C4-2B (cell line): Measurements from ENCODE around the gene CFAP45.

Experiments used
- H3K27ac ChIP-seq: fragments of 450-650 bp; 2 replicates; pipeline ENCODE4 v1.5.1; 2017
- ZFX ChIP-seq: fragments of 450-650 bp; IDR thresholded peaks from 2 replicates; pipeline ENCODE4 v1.6.1; 2017
- TF ChIP-seq, protein P1 (sequence below): fragments of 450-650 bp; conservative IDR thresholded peaks from 2 replicates; pipeline ENCODE4 v1.5.1; 2017; ENCODE audit warnings: mild to moderate bottlenecking

The CFAP45 gene

DNA sequence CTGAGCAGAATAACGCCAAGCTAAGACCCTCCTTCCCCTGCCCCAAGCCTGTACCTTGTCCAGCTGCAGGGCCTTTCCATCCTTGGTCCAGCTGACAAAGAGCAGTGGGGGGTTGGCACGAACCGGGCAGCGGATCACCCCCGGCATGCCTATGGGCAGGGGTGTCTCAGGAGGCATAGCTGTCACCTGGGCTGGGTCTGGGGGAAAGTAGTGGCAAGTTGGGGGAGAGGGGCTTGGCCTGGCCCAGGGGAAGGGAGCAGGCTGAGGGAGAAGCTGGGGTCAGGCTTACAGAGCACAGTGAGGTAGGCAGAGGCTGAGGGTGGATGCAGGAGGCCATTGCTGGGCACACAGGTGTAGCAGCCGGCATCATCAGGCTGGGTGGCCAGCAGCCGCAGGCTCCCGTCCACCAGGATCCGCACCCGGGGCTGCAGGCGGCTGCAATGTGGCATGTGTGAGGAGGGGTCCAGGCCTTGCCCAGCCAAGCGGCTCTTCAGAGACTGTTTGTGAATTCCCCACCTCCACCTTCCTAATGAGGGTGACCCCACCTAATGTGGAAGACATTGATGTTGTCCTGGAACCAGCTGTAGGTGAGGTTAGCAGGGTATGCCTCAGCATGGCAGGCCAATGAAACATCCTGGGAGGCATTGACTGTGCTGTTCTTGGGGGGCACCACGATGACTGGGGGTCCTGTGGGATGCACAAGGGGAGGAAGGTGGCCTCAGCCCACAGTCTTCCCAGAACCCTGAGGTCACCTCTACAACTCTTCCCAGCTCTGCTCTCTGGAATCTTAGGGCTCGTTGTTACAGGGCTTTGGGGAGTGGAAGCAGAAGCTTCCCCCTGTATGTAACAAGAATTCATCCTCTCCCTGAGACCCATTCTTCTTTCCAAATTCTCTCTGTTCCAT, 34.4 kb upstream of the CFAP45 start:
- H3K27ac ChIP-seq: no peak overlapping the region
- TF ChIP-seq, protein P1, sequence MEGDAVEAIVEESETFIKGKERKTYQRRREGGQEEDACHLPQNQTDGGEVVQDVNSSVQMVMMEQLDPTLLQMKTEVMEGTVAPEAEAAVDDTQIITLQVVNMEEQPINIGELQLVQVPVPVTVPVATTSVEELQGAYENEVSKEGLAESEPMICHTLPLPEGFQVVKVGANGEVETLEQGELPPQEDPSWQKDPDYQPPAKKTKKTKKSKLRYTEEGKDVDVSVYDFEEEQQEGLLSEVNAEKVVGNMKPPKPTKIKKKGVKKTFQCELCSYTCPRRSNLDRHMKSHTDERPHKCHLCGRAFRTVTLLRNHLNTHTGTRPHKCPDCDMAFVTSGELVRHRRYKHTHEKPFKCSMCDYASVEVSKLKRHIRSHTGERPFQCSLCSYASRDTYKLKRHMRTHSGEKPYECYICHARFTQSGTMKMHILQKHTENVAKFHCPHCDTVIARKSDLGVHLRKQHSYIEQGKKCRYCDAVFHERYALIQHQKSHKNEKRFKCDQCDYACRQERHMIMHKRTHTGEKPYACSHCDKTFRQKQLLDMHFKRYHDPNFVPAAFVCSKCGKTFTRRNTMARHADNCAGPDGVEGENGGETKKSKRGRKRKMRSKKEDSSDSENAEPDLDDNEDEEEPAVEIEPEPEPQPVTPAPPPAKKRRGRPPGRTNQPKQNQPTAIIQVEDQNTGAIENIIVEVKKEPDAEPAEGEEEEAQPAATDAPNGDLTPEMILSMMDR: no peak
- no peak for TF ChIP-seq ZFX

- TF ChIP-seq, protein P1: no peak
- TF ChIP-seq ZFX: no peak
- H3K27ac ChIP-seq: no peak overlapping the region
These were observed 33.4 kb upstream of the CFAP45 start for GRCh38 chr1:159933347-159933746.

DNA sequence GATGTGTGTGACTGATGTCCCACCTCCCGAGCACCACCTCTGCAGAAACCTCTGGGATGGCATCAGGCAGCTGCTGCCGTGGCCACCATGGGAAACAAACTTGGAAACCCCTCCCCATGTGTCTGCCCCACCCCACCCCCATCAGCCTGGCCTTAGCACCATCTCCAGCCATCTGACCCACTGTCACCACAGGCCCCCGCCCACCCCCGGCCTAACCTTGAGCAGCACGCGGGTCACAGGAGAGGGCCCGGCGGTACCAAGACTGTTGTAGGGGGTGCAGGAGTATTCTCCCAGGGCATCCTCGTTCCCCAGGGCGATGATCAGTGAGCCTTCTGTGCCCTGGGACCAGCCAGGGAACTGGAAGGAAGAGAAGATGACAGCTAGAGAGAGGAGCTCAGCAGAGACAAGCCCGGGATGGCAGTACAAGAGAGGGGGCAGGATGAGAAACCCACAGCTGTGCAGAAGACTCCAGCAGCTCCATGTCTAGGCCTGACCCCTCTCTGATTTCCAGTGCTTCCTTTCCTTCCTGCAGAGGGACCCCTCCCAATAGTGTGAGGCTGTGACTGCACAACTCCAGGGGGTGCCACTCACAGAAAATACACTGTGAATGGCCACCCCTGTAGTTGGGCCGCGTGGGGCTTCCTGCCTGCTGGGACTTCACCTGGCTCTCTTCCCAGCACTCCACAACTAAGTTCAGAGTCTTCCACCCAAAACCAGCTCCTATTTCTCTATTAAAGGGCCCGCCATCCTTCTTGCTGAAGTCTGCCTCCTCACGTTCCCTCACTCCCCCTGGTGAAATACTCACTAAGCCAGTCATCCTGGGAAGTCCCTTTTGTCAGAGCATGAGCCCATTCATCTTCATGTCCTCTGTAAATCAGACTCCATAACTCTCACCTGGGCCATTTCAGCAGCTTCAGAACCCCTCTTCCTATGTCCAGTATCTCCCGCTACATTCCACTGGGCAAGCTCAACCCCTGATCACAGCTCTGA, 32.6 kb upstream of the CFAP45 start:
- TF ChIP-seq ZFX: no peak
- TF ChIP-seq, protein P1: no peak
- H3K27ac ChIP-seq: no peak overlapping the region

DNA sequence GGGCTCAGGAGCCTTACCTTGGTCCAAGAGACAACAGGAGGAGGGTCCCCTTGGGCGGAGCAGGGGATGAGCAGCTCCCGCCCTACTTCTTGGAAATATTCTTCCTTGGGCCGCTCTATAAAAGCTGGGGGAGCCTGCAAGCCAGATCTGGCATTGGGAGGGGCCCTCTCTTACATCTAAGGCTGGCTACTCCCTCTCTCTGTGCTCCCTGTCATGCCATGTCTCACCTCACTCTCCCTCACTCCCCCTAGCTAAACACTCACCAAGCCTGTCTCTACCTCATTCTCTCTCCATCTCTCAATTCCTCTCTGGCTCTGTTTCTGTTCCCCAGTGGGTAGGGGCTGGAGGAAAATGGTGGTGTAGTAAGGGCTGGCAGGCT, 31.8 kb upstream of the CFAP45 start:
- H3K27ac ChIP-seq: no peak overlapping the region
- TF ChIP-seq, protein P1: no peak
- no peak for TF ChIP-seq ZFX

- no peak for TF ChIP-seq ZFX
- TF ChIP-seq, protein P1: no peak
- H3K27ac ChIP-seq: no peak overlapping the region
These were observed 31.3 kb upstream of the CFAP45 start for GRCh38 chr1:159931101-159931794.

- TF ChIP-seq, protein P1: no peak
- TF ChIP-seq ZFX: no peak
- H3K27ac ChIP-seq: no peak overlapping the region
These were observed 30.7 kb upstream of the CFAP45 start for GRCh38 chr1:159930634-159931033.
